NCI-H1105 treated with DMSO at 0.1 percent for 48 hours (cell line): ENCODE results near the gene VN1R5.
"Not testable (repeated sequence)": the region's sequence is repeated elsewhere in the genome, so short reads cannot be mapped to it uniquely, and the experiment has no call there.

Experiments used
- DNase-seq: peaks from one replicate; lab custom pipeline; 2025; lab: John Stamatoyannopoulos, UW

The VN1R5 gene

DNA sequence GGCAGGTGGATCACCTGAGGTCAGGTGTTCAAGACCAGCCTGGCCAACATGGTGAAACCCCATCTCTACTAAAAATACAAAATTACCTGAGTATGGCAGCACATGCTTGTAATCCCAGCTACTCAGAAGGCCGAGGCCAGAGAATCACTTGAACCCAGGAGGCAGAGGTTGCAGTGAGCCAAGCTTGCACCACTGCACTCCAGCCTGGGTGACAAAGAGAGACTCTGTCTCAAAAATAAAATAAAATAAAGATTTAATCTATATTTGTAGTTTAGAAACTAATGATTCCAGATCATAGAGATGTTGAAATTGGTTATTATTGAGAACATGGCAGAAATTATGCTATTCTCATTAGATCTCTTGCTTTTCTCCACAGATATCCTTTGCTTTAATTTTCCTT, at the start of gene VN1R5:
Gene VN1R5, plus strand, starts transcription at position 301 of the 400 bp plus-strand sequence.
- DNase-seq: not testable (repeated sequence)

DNA sequence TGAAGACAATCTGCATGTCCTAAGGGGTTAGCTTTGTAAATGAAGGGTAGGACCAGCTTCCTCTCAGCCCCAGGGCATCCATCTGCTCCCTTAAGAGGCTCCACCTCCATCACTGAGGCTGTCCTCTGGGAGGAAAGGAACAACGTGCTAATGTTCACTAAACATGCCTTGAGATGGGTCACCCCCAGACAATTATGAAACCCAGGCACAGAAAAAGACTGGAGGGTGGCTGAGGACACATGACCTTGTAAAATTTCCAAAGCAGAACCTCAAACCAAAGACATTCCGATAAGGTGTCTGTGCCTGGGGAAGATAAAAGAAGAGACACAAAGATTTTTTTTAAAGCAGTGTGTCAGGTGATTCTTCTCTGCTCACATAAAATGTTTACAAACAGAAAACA, 46.5 kb upstream of the VN1R5 start:
- no peak for DNase-seq

DNA sequence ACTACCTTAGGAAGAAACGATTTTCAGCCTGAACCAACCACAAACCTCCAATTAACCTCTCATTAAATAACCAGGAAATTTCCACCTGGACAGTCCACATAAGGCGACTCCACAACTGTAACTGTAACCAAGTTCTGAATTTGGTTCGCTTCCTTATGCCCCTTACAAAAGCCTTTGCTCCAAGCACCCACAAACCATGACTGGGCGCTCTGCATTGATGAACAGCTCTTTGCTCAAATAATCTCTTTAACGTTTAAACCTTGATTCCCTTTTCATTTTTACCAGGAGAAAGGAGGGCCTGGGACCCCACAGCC, 45.9 kb upstream of the VN1R5 start:
- peak; percentile 30 for DNase-seq

DNA sequence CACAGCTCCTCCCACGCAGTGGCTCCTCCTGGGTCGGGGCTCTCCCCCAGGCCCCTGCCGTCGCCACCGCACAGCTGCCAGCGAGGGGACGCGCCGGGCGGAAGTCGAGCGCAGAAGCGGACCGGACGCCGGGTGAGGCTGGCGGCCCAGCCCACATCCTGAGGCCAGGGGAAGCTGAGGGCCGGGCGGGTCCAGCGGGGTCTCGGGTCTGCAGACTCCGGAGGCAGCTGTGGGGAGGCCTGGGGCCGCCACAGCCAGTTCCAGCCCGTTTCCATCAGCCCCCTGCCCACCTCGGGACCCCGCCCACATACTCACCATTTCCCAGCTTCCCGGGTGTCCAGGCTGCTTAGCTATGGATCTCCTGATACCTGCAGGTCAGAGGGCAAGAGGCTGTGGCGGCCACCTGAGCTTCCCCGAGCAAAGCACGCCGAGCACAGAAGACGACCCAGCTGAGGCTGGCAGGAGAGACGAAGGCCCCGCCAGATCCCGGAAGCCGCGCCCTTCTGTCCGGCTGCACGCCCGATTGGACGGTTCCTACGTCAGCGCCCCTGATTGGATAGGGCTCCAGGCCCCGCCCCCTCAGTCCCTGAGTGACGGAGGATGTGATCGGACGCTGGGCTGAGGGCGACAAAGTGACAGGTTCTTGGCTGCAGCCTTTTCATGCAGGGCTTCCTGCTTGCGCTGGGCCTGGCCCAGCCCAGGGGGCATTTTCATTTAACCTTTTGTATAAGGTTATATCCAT, 45.3 kb upstream of the VN1R5 start:
- DNase-seq: peak; percentile 82

DNA sequence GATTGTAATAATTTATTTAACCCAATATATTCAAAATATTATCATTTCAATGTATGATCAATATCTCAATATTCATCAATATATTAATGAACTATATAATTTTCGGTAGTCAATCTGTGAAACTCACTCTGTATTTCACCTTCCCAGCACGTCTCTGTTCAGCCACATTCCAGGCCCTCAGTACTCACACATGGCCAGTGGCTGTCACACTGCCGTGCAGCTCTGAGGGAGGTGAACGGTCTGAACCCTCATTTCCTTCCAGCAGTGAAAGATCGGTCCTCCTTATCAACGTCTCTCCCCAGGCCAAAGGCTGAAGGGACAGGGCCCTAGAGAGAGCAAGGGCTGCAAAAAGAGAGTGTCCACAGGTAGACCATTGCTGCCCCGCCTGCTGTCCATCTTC, 44.5 kb upstream of the VN1R5 start:
- DNase-seq: no peak

DNA sequence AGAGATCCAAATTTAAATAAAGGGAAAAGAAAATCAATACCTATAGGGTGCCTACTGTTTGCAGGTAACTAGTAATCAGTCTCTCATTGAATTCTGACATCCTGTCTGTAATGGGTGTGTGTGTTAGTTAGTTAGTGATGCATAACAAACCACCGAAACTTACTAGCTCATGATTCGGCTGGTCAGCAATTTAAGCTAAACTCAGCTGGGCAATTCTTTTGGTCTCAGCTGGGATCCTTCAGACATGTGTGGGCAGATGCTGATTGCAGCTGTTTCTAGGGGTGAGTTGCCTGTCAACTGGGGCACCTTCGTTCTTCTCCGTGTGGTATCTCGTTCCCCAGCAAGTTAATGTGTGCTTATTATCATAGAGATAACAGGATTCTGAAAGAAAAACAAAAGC, 43.9 kb upstream of the VN1R5 start:
- DNase-seq: no peak

DNA sequence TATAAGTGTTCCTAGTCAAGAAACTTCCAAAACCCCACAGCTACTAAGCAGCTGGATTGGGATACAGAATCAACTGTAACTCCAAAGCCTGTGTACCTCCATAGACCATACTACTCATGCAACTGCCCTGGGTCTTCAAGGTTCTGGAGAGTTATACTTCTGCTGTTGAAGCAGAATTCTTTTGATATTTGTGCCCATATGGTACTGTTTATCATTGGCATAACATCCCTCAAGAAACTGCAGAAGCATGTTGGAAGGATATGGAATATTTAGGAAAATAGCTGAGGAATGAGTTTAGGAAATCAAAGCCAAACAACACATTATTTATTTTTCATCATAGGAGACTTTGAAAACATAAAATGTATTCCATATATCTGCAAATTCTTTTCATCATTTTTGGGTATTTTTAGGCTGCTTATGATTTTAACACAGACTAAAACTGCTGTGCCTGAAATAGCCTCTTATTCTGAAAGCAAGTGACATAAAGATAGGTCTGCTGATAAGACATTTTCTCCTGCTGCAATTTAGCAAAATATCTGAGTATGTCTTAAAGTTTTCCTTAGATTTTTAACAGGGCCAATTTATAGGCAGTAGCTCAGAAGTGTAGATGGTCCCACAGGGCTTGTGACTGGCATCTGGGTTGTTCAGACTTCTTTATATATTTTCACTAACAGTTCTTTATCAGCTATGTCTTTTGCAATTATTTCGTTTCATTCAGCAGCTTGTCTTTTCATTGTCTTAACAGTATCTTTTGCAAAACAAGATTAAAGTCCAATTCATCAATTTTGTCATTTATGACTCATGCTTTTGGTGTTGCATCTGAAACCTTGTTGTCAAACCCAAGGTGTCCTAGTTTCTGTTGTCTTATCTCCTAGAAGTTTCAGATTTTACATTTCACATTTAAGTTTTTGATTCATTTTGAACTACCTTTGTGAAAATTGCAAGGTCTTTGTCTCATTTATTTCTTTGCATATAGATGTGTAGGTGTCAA, 43.0 kb upstream of the VN1R5 start:
- DNase-seq: no peak

DNA sequence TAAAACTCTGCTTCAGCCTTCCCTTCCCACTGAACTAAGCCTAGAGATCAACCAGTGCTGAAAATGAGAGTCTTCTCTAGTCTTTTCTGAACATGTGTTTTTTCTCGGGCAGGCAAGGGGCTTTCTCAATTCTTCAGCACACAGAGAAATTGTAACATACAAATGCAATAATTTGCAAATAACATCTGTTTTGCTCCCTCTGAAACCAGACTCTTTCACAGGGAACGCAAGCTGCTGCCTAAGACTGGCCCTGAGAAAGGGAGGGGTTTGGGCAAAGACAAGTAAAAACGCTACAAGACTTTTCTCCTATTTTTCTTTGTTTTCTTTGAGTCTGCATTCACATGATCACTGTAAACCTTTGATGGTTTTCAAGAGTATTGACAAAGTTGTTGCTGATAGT, 39.6 kb upstream of the VN1R5 start:
- DNase-seq: no peak

DNA sequence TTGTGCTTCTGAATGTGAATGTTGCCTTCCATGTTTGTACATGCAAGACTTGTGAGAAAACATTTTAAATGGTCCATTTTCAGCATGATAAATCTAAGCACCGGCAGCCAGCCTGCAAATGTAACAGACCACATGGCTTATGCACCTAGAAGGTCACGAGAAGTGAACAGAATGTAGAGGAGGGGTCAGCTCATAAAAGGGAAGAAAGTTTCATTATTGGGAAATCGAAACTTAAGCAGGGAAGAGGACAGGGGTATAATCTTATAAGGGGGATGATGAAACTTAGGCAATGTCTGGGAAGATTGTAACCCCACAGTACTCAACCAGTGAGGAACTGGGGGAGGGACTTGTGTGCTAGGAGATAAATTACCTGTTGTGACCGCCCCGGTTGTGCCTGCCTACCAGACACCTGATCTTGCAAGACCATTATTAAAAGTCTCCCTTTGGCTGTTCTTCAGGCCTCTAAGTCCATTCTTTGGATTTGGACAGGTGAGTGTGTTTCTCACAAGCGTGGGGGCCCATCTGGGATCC, 37.7 kb upstream of the VN1R5 start:
- DNase-seq: no peak

DNA sequence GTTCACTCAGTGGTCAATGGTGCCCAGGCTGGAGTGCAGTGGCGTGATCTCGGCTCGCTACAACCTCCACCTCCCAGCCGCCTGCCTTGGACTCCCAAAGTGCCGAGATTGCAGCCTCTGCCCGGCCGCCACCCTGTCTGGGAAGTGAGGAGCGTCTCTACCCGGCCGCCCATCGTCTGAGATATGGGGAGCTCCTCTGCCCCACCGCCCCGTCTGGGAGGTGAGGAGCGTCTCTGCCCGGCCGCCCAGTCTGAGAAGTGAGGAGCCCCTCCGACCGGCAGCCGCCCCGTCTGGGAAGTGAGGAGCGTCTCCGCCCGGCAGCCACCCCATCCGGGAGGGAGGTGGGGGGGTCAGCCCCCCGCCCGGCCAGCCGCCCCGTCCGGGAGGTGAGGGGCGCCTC, 35.6 kb upstream of the VN1R5 start:
- DNase-seq: not testable (repeated sequence)

DNA sequence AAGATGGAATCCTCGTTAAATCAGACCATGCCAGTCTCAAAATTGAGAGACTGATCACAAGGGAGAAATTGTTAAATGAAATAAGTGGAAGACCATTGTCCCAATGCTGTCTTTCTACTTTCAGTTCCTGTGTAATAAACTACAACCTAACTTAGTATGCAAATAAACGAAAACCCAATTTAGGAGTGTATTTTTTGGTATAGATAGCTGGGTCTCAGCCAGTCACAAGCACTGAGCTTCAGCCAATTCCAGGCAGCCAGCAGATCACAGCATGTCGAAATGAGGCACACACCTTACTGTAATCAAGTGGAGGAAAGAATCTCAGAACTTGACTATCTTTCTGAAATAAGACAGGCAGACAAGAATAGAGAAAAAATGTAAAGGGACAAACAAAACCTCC, 33.0 kb upstream of the VN1R5 start:
- no peak for DNase-seq

DNA sequence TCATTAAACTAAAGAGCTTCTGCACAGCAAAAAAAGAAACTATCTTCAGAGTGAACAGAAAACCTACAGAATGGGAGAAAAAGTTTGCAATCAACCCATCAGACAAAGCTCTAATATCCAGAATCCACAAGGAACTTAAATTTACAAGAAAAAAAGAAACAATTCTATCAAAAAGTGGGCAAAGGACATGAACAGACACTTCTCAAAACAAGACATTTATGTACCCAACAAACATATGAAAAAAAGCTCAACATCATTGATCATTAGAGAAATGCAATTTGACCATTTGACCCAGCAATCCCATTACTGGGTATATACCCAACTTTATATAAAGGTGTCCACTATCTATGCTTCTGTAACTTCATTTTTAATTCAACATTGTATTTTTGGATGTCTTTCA, 31.1 kb upstream of the VN1R5 start:
- no peak for DNase-seq

DNA sequence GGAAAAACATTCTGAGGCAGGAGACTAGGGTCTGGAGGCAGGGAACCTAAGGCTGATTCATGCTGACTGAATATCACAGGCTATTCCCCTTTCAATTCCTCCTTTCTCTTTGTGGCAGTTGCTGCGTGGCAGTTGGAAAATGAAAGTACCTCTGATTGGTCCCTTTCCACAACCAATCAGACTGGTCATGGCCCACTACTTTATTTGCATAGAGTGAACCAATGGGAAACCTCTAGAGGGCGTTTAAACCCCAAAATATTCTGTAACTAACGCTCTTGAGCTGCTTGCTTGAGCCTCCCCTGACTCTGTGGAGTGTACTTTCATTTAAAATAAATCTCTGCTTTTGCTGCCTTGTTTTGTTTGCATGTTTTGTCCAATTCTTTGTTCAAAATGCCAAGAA, 27.7 kb upstream of the VN1R5 start:
- no peak for DNase-seq

DNA sequence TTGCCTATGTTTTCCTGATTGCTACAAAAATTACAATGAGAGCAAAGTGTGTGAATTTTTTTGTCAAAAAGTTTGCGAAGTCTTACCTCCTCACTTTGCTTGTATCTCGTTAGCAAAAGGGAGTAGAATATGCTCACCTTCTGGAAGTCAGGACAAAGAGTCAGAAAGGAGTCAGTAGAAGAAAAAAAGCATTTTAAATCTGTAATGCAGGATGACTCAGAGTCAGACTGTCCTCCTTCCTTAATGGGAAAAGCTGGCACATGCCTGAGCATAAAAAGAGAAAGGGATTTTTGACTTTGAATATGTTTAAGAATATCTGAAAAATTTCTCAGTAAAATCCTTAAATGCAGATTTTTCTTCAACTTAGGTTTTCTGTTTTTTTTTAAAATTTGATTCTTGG, 14.2 kb upstream of the VN1R5 start:
- no peak for DNase-seq

DNA sequence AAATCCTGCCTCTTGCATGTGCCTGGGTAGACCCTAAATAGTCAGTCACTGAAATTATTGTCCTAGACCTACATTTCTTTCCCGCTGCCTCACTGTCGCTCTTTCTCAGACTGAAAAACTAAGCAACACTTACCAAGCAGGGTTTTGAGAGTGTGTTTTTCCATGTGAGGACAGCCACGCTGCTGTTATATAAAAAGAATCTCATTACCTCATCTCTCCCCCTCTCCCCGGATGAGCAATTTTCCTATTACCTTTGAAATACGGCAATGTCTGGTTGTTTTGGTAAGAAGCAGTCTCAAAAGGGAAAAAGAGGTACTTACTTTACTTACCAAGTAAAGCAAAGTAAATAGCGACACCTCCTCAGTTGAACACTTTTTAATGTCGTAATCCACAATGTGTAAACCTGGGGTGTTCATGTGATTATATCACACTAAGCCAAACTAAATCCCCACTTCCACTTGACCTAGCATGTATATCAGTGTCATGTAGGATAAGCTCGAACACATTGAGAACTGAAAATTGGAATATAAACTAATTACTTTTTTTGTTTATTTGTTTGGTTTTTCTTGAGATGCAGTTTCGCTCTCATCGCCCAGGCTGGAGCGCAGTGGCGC, 12.2 kb upstream of the VN1R5 start:
- DNase-seq: no peak

DNA sequence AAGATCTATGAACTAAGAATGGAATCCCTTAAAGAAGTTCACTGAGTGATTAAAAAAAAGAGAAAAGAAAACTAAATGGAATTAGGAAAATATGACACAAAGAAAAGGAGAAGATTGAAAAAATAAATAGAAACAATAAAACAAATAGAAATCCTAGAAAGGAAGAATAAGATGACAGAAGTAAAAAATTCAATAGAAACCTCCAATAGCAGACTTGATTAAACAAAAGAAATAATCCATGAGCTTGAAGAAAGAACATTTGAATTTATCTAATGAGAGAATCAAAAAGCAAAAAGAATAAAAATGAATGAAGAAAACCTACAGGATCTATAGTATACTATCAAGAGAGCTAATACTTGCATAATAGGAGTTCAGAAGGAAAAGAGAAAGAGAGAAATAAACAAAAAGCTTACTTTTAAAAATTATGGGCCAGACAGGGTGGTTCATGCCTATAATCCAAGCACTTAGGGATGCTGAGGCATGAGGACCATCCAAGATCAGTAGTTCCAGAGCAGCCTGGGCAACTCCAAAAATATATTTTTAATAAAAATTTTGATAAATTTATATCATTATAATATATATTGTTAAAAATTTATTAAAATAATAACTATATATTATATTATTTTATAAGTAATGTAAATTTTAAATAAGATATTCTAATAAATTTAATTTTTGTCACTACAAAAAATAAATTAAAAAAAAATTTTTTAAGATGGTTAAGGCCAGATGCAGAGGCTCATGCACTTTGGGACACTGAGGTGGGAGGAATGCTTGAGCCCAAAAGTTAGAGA, 9.4 kb upstream of the VN1R5 start:
- DNase-seq: no peak

DNA sequence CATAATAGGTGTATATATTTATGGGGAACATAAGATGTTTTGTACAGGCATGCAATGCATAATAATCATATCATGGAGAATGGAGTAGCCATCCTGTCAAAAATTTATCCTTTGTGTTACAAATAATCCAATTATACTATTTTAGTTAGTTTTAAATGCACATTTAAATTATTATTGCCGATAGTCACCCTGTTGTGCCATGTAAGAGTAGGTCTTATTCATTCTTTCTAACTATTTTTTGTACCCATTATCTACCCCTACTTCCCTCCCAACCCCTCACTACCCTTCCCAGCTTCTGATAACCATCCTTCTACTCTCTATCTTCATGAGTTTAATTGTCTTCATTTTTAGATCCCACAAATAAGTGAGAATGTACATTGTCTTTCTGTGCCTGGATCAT, 8.3 kb upstream of the VN1R5 start:
- DNase-seq: no peak

DNA sequence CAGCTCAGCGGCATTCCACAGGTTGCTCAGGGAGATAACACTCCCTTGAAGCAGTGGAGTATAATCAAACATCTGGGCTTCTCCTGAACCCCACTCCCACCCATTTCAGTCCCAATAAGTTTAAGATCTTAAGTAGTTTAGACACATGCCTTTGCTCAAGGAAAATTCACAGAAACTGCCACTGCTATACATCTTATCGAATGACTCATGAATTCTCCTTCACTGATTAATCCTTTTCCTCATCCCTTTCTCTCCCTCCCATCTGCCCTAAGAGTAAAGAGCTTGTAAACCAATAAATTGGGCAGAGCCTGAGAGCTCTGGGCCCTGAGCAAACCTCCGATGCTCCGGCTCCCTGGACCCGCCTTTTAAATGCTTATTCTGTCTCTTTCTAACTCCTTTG, 10.2 kb downstream of the VN1R5 start:
- DNase-seq: no peak

DNA sequence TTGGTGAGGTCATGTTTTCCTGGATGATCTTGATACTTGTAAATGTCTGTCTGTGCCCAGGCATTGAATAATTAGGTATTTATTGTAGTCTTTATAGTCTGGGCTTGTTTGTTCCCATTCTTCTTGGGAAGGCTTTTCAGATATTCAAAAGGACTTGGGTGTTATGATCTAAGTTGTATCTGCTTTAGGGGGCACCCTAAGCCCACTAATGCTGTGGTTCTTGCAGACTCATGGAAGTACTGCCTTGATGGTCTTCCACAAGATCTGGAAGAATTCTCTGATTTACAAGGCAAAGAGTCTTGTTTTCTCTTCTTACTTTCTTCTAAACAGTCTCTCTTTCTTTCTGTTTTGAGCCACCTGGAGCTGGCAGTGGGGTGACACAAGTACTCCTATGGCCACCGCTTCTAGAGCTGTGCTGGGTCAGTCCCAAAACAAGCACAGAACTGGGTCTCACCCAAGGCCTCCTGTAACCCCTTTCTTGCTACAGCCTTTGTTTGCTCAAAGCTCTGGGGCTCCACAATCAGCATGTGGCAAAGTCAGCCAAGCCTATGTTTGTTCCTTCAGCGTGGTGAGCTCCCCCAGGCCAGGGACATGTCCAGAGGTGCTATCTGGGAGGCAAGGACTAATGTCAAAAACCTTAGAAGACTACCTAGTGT, 12.6 kb downstream of the VN1R5 start:
- DNase-seq: no peak

DNA sequence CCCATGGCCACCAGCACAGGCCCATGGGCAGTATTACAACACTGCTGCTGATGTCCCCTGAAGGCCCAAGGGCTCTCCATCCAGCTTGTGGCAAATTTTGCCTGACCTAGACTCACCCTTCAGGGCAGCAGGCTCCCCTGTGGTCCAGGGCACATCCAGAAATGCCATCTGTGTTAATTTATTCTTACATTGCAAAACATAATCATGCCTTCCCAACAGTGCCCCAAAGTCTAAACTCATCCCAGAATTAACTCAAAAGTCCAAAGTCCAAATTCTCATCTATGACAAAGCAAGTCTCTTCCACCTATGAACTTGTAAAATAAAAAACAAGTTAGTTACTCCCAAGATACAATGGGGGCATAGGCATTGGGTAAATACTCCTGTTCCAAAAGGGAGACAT, 13.3 kb downstream of the VN1R5 start:
- DNase-seq: no peak

DNA sequence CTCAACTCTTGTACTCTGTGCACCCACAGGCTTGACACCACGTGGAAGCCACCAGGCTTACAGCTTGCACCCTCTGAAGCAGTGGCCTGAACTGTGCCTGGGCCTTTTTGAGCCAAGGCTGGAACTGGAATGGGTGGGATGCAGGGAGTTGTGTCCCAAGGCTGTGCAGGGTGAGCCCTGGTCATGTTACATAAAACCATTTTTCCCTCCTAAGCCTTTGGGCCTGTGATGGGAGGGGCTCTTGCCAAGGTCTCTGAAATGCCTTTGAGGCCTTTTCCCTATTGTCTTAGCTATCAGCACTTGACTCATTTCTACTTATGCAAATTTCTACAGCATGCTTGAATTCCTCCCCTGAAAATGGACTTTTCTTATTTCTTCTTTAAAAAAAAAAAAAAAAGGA, 14.1 kb downstream of the VN1R5 start:
- DNase-seq: no peak
